Calu3 (cell line): Measurements from ENCODE around the gene KRT5. TPM values are rescaled to one million over a fixed set of nuclear protein-coding genes. Genes with fewer than 3 reads are reported as not detected.

Source experiments
- BruUV-seq: library from RNA; stranded (reverse); fragments of 400-500 nt; replicated peaks from 2 replicates; lab custom pipeline; 2021; lab: Mats Ljungman, UMichigan
- CTCF ChIA-PET: fragments of 300-600 bp; sonication (Branson Sonifier 250); formaldehyde crosslinking; loops from one replicate; lab custom pipeline; 2022; ENCODE audit warnings: antibody characterized with exemption; lab: Charles Lee
- DNase-seq: peaks from one replicate; pipeline ENCODE4 v3.0.0; 2022
- H3K27ac Mint-ChIP-seq: one replicate; pipeline ENCODE4 v1.8.0; 2022; ENCODE audit warnings: mixed read lengths; ENCODE audit not compliant: unreplicated experiment
- H3K27me3 Mint-ChIP-seq: one replicate; pipeline ENCODE4 v1.8.0; 2022; ENCODE audit warnings: mixed read lengths; ENCODE audit not compliant: unreplicated experiment
- H3K36me3 Mint-ChIP-seq: one replicate; pipeline ENCODE4 v1.8.0; 2022; ENCODE audit warnings: mild to moderate bottlenecking, moderate library complexity, mixed read lengths; ENCODE audit not compliant: insufficient read depth, unreplicated experiment
- H3K4me1 Mint-ChIP-seq: one replicate; pipeline ENCODE4 v1.8.0; 2022; ENCODE audit warnings: mild to moderate bottlenecking, low read depth, mixed read lengths; ENCODE audit not compliant: unreplicated experiment
- H3K4me3 Mint-ChIP-seq: one replicate; pipeline ENCODE4 v1.8.0; 2022; ENCODE audit warnings: mild to moderate bottlenecking, low read depth, moderate library complexity, mixed read lengths; ENCODE audit not compliant: unreplicated experiment
- H3K9me3 Mint-ChIP-seq: one replicate; pipeline ENCODE4 v1.8.0; 2022; ENCODE audit warnings: low read depth, mixed read lengths; ENCODE audit not compliant: unreplicated experiment
- CTCF ChIP-seq: fragments of 200-600 bp; IDR thresholded peaks from one replicate; pipeline ENCODE4 v1.8.0; 2022; ENCODE audit warnings: antibody characterized with exemption; ENCODE audit not compliant: unreplicated experiment
- intact Hi-C: fragments of 100-400 bp; cut with micrococcal nuclease; formaldehyde crosslinking; loops from one replicate; pipeline ENCODE4 v1.10.0; 2022; ENCODE audit not compliant: unreplicated experiment
- total RNA-seq: library from RNA; stranded (reverse); gene quantifications from 2 replicates; pipeline ENCODE4 v1.2.3, GENCODE V29; 2022

KRT5 gene
- total RNA-seq, 1 experiment from 2014 or later = 1.3 TPM

GRCh38 chr12:52529846-52530245, 9.7 kb upstream of the KRT5 start:
- intact Hi-C loops = no loop called here
- no TSS peak for BruUV-seq
- Mint-ChIP-seq H3K4me3 (no peak overlapping the region), H3K36me3 (no peaks in the 10 kb centered on the region), H3K27me3 (no peaks in the 10 kb centered on the region), H3K4me1 (no peaks in the 10 kb centered on the region), H3K27ac (no peak overlapping the region), H3K9me3 (no peaks in the 10 kb centered on the region)
- no peak for TF ChIP-seq CTCF
- no peak for DNase-seq
- CTCF ChIA-PET = no interaction called here

- Mint-ChIP-seq H3K4me1 (no peaks in the 10 kb centered on the region), H3K4me3 (no peak overlapping the region), H3K9me3 (no peaks in the 10 kb centered on the region), H3K36me3 (no peaks in the 10 kb centered on the region), H3K27me3 (no peaks in the 10 kb centered on the region), H3K27ac (no peak overlapping the region)
- DNase-seq = no peak
- intact Hi-C loops = no loop called here
- no peak for TF ChIP-seq CTCF
- BruUV-seq = no TSS peak
- CTCF ChIA-PET = no interaction called here
Measured at GRCh38 chr12:52529417-52529816, 9.2 kb upstream of the KRT5 start.

GRCh38 chr12:52528641-52529143, 8.5 kb upstream of the KRT5 start:
- no peak for DNase-seq
- no TSS peak for BruUV-seq
- Mint-ChIP-seq H3K36me3 (no peaks in the 10 kb centered on the region), H3K9me3 (no peaks in the 10 kb centered on the region), H3K4me3 (no peak overlapping the region), H3K27ac (no peak overlapping the region), H3K27me3 (no peaks in the 10 kb centered on the region), H3K4me1 (no peaks in the 10 kb centered on the region)
- no peak for TF ChIP-seq CTCF
- CTCF ChIA-PET = no interaction called here
- intact Hi-C loops = no loop called here

- Mint-ChIP-seq H3K27me3 (no peaks in the 10 kb centered on the region), H3K4me3 (no peak overlapping the region), H3K36me3 (no peaks in the 10 kb centered on the region), H3K27ac (no peak overlapping the region), H3K4me1 (peaks cover 6% of the 10 kb centered on the region), H3K9me3 (no peaks in the 10 kb centered on the region)
- no peak for DNase-seq
- intact Hi-C loops = no loop called here
- CTCF ChIA-PET = no interaction called here
- no peak for TF ChIP-seq CTCF
- no TSS peak for BruUV-seq
Measured at GRCh38 chr12:52527121-52527800, 7.1 kb upstream of the KRT5 start.
